ENCODE data around the gene CATSPER1.

DNA sequence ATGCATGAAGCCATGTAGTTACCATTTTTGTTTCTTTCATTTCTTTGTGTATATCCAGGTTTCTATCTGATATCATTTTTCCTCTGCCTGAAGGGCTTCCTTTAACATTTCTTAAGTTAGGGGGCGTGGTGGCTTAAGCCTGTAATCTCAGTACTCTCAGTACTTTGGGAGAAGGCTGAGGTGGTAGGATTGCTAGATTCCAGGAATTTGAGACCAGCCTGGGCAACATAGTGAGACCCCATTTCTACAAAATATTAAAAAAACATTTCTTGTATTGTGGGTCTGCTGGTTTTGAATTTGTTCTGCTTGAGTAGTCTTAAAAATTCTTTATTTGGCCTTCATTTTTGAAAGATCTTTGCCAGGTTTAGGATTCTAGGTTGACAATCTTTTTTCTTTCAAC lies 38.3 kb upstream of the CATSPER1 start:
- TF ChIP-seq POLR2A (IDR thresholded peaks at IDR 0.05) = no peak
- TF ChIP-seq POLR2AphosphoS5 (IDR thresholded peaks at IDR 0.05) = no peak
- TF ChIP-seq, protein P1, sequence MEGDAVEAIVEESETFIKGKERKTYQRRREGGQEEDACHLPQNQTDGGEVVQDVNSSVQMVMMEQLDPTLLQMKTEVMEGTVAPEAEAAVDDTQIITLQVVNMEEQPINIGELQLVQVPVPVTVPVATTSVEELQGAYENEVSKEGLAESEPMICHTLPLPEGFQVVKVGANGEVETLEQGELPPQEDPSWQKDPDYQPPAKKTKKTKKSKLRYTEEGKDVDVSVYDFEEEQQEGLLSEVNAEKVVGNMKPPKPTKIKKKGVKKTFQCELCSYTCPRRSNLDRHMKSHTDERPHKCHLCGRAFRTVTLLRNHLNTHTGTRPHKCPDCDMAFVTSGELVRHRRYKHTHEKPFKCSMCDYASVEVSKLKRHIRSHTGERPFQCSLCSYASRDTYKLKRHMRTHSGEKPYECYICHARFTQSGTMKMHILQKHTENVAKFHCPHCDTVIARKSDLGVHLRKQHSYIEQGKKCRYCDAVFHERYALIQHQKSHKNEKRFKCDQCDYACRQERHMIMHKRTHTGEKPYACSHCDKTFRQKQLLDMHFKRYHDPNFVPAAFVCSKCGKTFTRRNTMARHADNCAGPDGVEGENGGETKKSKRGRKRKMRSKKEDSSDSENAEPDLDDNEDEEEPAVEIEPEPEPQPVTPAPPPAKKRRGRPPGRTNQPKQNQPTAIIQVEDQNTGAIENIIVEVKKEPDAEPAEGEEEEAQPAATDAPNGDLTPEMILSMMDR (IDR thresholded peaks at IDR 0.05) = no peak

Measured in gastroesophageal sphincter (tissue), 3 donors.